BE2C (cell line): Measurements from ENCODE around the gene SLC37A3.

Experiments used
- DNase-seq: peaks from one replicate; pipeline ENCODE4 v3.0.0-alpha.2; 2020
- H3K27me3 ChIP-seq: fragments of 250-450 bp; sonication (Bioruptor Pico); 2 replicates; pipeline ENCODE4 v1.5.1; 2020; ENCODE audit warnings: mild to moderate bottlenecking
- H3K36me3 ChIP-seq: fragments of 250-450 bp; sonication (Bioruptor Pico); 2 replicates; pipeline ENCODE4 v1.5.1; 2020; ENCODE audit warnings: mild to moderate bottlenecking
- H3K4me1 ChIP-seq: fragments of 250-450 bp; sonication (Bioruptor Pico); 2 replicates; pipeline ENCODE4 v1.5.1; 2020
- H3K4me3 ChIP-seq: 2 replicates; pipeline ENCODE4 v1.5.1; 2011; ENCODE audit warnings: low read depth, low read length
- H3K9me3 ChIP-seq: fragments of 250-450 bp; sonication (Bioruptor Pico); 2 replicates; pipeline ENCODE4 v1.5.1; 2020
- CTCF ChIP-seq: IDR thresholded peaks from 2 replicates; pipeline ENCODE4 v1.5.1; 2012; ENCODE audit warnings: mild to moderate bottlenecking, low read depth, low read length

SLC37A3 gene

DNA sequence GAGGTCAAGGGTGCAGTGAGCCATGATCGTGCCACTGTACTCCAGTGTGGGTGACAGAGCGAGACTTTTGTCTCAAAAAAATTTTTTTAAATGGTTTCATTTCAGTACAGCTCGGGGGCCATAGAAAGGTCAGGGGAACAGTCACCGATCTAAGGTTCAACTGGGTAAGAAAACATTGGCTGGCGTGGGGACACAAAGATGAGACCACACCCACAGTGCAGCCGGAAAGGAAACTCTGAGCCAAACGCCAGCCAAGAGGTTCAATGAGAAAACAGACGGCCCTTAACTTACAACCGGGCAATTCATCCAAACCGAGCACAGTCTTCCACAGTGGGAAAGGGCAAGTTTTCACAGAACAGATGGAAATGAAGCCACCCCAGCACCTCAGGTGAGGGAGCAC, 65.1 kb downstream of the SLC37A3 start:
- no peak for DNase-seq
- Histone ChIP-seq H3K4me1 (no peaks in the 10 kb centered on the region), H3K27me3 (no peaks in the 10 kb centered on the region), H3K4me3 (no peak overlapping the region), H3K36me3 (peaks cover 7% of the 10 kb centered on the region; the same call in 1 of the 2 replicates), H3K9me3 (no peaks in the 10 kb centered on the region)
- TF ChIP-seq CTCF = no peak

DNA sequence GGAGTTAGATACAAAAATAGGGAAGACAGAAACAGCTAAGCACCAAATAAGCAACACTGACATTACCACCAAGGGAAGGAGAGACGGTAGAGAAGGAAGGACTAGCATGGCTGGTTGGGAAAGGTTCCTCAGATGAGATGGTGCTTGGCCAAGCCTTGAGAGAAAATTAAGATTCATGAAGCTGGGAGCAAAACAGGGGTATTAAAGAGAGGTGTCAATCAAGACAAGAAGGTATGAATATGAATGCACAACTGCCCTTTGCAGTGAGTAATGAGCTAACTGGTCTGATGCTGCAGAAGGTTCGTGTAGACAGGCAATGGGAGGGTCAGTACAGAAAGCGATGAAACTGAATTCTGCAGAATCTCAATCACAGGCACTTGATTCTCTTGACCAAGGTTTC, 67.7 kb downstream of the SLC37A3 start:
- Histone ChIP-seq H3K27me3 (no peaks in the 10 kb centered on the region), H3K9me3 (no peaks in the 10 kb centered on the region), H3K4me1 (no peaks in the 10 kb centered on the region), H3K36me3 (peaks cover 7% of the 10 kb centered on the region; the same call in 1 of the 2 replicates), H3K4me3 (no peak overlapping the region)
- TF ChIP-seq CTCF = no peak
- DNase-seq = no peak

DNA sequence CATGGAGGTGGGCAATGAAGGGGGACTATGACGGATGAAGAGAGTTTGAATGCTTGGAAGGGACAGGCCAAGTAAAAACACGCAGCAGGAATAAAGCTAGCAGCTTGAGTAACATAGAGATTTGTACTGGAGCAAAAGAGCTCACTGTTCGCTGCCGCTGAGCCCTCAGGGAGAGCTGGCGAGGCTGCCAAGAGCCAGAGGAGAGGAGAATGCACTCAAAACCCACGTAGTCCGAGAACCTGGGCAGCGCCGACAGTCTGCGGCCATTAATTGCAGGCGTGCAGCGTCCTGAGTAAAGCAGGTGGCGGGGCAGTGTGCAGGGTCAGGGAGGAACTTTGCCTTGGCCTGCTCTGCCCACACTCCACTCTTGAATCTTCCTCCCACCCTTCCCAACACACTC, 68.2 kb downstream of the SLC37A3 start:
- H3K4me1 ChIP-seq = no peaks in the 10 kb centered on the region
- H3K9me3 ChIP-seq = no peaks in the 10 kb centered on the region
- no peak for DNase-seq
- no peak overlapping the region for H3K4me3 ChIP-seq
- H3K36me3 ChIP-seq = peaks cover 7% of the 10 kb centered on the region; the same call in 1 of the 2 replicates
- TF ChIP-seq CTCF = no peak
- no peaks in the 10 kb centered on the region for H3K27me3 ChIP-seq

DNA sequence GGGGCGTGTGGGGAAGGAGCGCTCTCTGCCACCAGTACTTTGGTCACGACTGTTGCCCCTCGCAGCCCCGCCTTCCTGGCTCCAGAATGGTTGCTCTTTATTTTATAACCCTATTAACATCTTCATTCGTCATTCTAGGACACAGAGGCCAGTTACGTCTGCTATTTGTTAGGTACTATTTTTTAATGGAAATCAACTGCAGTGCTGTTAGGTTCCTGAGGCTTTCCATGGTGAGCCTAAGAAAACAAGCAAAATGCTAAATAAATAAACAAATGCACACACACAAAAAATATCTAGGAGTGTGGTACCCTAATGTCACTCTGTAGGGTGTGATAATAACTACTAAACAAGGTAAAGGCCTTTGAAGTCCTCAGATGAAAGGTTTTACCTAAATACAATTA, 71.1 kb downstream of the SLC37A3 start:
- no peak overlapping the region for H3K4me3 ChIP-seq
- no peak for TF ChIP-seq CTCF
- no peaks in the 10 kb centered on the region for H3K4me1 ChIP-seq
- no peaks in the 10 kb centered on the region for H3K27me3 ChIP-seq
- no peaks in the 10 kb centered on the region for H3K9me3 ChIP-seq
- DNase-seq = no peak
- no peaks in the 10 kb centered on the region for H3K36me3 ChIP-seq

- Histone ChIP-seq H3K4me1 (no peaks in the 10 kb centered on the region), H3K9me3 (no peaks in the 10 kb centered on the region), H3K27me3 (no peaks in the 10 kb centered on the region), H3K36me3 (no peaks in the 10 kb centered on the region), H3K4me3 (peak overlapping the region; percentile 27)
- peak; percentile 68 for DNase-seq
- peak; percentile 91 for TF ChIP-seq CTCF
Observed at GRCh38 chr7:140326116-140326928, 72.0 kb downstream of the SLC37A3 start.

GRCh38 chr7:140325600-140325999, 72.7 kb downstream of the SLC37A3 start:
- H3K27me3 ChIP-seq = no peaks in the 10 kb centered on the region
- no peak for TF ChIP-seq CTCF
- H3K4me3 ChIP-seq = no peak overlapping the region
- no peaks in the 10 kb centered on the region for H3K4me1 ChIP-seq
- DNase-seq = no peak
- no peaks in the 10 kb centered on the region for H3K36me3 ChIP-seq
- H3K9me3 ChIP-seq = no peaks in the 10 kb centered on the region
